ENCODE data around the gene BRD7.
A peak's percentile ranks its signal among the peaks of the same experiment; 100 is the strongest.

Gene BRD7

DNA sequence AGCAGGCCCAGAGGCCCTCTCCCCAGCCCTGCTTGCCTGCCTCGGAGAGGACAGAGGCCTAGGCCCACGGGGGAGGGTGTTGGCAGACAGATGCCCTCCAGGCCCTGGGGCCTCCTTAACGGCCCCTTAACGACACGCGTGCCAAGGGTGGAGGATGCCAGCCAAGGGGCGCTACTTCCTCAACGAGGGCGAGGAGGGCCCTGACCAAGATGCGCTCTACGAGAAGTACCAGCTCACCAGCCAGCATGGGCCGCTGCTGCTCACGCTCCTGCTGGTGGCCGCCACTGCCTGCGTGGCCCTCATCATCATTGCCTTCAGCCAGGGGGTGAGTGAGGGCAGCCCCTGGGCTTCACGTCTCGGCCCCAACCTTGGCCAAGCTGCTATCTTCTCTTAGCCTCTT is 80.8 kb downstream of the BRD7 start:
- DNase-seq = no peak

- DNase-seq = no peak
These were observed 82.1 kb downstream of the BRD7 start for GRCh38 chr16:50286681-50287080.

DNA sequence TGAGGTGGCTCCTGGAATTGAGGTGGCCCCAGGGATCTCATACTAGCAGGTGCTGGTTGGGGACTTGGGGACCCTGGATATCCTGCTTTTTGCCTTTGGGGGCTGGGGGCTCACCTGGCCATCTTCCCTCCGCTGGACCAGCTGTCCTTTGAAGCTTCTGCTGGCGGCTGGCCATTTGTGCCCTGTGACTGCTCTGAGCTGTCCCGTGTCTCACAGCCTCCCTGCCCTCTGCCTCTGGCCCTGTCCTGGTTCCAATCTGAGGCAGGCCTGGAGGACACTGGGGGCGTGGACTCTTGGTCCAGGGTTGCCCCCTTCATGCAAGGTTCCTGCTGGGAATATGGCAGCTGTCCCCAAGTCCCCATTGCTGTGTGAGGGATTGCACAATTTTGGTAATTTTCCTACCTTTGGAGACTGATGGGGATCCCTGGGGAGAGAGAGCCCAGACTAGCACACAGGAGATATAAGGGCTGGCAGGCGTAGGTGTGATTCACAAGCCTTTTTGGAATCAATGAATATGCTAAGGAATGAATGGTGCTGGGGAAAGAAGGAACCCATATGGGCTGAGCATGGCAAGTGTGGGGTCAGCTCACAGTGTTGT is 83.3 kb downstream of the BRD7 start:
- no peak for DNase-seq

DNA sequence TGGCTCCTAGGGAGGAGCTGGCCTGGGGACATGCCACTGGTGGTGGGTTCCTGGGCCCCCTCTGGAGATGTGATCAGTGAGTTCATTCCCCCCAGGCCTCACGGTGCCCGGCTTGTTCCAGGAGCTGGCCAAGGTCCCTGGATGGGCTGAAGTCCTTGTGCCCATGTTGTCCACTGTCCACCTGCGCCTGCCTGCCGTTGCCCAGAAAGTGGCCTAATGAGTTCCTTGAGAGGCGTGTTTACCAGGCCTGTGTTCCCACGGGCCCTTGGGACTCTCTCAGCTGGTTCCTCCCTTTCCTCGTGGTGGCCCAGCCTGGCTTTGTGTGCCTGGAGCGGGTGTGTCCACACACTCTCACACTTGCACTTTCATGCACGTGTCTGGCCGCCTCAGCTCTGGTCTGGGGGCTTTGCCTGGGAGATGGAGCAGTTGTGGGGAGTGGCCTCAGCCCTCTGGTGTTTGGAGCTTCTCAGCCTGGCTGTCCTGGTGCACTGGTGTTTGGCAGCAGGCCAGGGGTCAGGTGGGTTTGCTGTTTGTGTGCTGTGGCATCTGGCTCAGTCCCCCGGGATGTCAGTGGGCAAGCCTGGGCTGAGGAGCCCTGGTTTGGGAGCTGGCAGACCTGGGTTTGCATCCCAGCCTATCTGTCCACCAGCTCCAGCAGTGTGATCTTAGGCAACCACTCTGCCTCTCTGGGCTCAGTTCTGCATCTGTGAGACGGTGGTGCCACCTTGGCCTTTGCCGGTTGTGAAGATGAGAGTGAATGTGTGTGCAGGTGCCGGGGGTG is 84.5 kb downstream of the BRD7 start:
- no peak for DNase-seq

- no peak for DNase-seq
These were observed 85.7 kb downstream of the BRD7 start for GRCh38 chr16:50282955-50283631.

- no peak for DNase-seq
These were observed 86.7 kb downstream of the BRD7 start for GRCh38 chr16:50282010-50282538.

DNA sequence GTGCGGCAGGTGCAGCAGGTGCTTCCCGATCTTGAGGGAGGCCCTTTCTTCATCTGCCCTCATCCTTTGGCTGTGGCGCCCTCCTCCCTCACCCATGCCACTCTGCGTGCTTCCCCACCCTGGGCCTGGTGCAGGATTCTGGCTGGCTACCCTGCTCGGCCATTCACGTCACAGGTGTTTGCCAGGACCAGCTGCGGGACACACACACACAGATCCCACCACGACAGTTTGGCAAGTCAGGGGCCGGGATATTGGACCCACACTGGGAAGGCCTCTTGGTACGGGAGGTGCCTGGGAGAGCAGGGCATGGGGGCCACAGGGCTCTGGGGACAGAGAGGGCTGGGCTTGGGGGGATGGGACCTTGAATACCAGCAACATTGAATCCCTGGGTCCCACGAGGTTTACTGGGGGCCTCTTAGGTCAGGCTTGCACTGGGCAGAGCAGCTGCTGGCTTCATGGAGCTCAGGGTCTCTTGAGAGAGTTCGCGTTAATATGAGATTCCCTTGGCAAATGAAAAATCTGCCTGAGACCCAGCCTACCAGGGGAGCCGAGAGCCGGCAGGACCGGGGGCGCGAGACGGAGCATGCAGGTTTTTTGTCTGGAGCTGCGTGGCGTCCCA is 87.3 kb downstream of the BRD7 start:
- no peak for DNase-seq

DNA sequence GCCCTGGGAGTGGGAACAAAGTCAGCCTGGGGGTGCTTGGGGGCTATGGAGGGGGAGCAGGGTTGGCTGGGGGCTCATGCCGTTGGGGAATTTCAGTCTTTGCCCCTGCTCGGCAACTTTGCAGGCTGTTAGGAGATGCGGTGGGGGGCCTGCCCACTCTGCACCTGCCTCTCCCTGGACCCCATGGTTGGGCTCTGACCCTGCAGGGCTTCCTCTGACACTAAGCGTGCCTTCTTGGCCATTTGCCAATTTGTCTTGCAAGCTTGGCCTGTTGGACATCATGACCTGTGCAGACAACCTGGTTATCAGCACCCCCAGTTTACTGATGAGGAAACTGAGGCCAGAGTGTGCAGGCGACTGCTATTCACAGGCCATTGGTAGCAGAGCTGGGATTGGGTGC is 87.9 kb downstream of the BRD7 start:
- no peak for DNase-seq

DNA sequence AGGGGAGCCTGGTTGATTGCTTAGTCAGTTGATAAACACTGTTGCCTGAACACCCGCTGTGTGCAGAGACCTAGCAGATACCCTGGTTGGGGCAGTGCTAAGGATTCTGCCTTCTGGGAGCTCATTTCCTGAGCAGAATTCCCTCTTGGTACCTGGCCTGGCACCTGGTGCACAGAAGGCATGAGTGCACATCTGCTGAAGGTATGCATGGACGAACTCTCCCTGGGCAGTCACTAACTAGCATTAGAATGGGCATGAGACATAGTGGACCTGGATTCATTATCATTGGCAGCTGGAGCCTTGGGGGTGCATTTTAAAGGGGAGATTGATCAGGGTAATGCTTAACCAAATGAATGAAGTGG is 89.3 kb downstream of the BRD7 start:
- DNase-seq = no peak

- no peak for DNase-seq
These were observed 90.5 kb downstream of the BRD7 start for GRCh38 chr16:50278251-50278650.

DNA sequence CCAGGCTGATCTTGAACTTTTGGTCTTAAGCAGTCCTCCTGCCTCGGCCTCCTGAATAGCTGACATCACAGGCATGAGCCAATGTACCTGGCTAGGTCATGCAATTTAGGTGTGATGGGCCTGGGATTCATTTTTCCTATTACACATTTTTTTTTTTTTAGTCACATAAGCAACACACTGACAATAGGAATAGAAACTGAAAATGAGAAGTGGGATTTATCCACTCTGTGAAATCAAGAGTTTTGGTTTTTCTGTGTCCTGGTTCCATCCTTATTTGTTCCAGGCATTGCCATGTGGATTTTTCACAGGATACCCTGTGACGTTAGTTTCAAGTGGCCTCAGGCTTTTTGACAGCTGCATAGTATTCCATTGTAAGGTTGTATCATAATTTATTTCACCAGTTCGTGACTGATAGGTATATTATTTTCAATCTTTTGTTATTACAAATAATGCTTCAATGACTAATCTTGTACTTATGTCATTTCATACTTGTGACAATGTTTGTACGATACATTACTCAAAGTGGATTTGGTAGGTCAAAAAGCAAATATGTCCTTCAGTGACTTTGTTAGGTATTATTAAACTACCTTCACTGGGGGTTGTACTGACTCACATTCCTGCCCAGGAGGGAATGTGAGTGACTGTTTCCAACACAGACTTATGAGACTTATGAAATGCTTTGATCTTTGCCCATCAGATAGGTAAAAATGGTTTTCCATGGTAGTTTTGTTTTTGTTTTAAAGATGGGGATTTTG is 91.8 kb downstream of the BRD7 start:
- DNase-seq = peak; percentile 7

- no peak for DNase-seq
These were observed 92.5 kb downstream of the BRD7 start for GRCh38 chr16:50276326-50276640.

GRCh38 chr16:50275428-50276325 is 93.1 kb downstream of the BRD7 start:
- no peak for DNase-seq

DNA sequence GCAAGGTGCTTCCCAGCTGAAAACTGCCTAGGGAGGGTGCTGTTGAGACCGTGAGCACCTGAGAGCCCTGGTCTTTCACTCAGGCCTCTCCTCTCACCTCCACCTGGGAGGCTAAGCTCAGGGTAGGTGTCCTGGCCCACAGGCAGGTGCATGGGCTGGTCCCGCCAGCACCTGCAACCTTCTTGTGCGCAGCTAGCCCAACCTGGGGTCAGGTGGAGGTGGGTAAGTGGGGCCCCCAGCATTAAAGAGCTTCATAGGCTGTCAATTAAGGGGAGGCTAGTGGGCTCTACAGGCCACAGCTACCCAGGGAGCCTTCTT is 93.7 kb downstream of the BRD7 start:
- DNase-seq = no peak

DNA sequence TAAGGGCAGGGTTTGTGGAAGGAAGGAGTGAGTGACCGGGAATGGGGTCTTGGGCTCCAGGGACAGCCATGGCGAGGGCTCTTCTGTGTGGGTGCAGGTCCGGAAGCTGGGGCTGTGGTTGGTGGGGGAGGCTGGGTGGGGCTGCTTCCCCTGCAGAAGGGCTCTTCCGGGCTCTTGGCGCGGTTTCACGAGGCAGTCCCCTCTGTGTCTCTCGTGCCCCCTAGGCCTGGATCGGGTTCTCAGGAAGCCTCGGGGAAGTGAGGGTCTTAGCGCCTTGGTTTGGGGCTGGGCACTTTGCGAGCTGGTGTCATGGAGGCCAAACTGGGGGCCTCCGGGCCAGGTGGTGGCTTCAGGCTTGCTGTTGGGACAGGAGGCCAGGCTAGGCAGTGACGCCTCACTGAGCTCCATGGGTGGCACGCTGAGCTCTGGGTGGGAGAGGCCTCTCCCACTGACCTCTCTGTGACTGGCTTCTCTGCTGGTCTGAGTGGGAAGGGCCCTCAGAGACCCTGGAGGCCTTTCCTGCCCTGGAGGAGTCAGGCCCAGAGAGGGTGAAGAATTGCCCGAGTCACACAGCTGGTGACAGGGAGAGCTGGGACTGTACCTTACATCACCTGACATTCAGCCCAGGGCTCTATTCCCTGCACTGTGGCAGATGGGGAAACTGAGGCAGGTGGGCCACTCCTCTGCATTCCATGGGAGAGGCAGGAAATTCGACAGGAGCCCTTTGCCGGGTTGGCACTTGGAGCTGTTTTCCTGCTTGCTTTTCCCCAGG is 94.3 kb downstream of the BRD7 start:
- DNase-seq = no peak

- DNase-seq = no peak
These were observed 94.9 kb downstream of the BRD7 start for GRCh38 chr16:50273888-50274325.

DNA sequence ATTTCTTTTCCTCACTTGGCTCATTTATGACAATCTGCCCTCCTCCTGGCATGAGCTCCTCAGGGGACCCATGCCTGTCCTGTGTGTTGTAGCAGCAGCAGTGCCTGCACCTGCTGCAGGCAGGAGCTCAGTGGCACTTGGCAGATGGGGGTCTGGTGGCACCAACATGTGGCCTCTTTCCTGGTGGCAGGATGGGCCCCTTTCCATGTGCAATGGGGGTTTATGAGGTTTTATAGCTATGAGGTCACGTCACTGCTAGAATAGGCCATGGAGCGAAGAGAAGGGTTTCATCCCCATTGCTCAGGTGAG is 95.5 kb downstream of the BRD7 start:
- no peak for DNase-seq

DNA sequence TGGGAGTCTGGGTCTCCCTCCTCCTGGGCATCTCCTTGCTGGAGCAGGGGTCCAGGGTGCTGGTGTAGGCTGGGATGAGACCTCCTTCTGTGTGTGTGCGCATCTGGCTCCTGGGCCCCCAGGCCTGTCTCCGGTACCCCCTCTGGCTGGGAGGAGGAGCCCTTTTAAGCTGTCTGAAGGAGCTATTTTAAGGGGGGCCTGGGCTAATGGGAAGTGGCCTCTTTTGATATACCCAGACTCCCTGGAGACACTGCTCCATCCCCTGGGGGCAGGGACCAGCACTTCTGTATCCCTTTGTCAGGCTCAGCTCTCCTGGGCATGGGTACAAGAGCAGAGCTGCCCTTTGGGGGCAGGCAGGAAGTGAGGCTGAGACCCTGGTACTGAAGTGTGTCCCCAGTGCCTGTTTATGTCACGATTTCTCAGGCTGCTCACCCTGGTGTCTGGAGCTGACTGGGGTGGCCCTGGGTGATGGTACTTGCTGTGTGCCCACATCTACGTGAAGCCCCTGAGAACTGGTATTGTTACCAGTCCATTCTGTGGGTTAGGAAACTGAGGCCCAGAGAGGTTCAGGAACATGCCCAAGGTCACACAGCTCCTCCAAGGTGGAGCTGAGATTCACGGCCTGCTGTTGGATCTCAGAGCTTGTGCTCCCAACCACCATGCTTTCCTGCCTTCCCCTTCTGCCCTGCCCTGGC is 96.0 kb downstream of the BRD7 start:
- no peak for DNase-seq

GRCh38 chr16:50272111-50272571 is 96.6 kb downstream of the BRD7 start:
- DNase-seq = no peak

GRCh38 chr16:50271148-50272041 is 97.4 kb downstream of the BRD7 start:
- no peak for DNase-seq
